Nephron progenitor cell (in vitro differentiated cells): ENCODE results near the gene NUP35.

ENCODE experiments used
- DNase-seq: peaks from one replicate; pipeline ENCODE4 v3.0.0; 2021
- H3K27ac Mint-ChIP-seq: 2 replicates; pipeline ENCODE4 v1.8.0; 2021; ENCODE audit warnings: mild to moderate bottlenecking, moderate library complexity, mixed read lengths
- H3K27me3 Mint-ChIP-seq: 2 replicates; pipeline ENCODE4 v1.8.0; 2021; ENCODE audit warnings: mild to moderate bottlenecking, low read depth, mixed read lengths; ENCODE audit not compliant: poor library complexity
- H3K36me3 Mint-ChIP-seq: 2 replicates; pipeline ENCODE4 v1.8.0; 2021; ENCODE audit warnings: low read depth, mixed read lengths
- H3K4me1 Mint-ChIP-seq: 2 replicates; pipeline ENCODE4 v1.8.0; 2021; ENCODE audit warnings: mixed read lengths
- H3K4me3 Mint-ChIP-seq: 2 replicates; pipeline ENCODE4 v1.8.0; 2021; ENCODE audit warnings: mild to moderate bottlenecking, moderate library complexity, mixed read lengths
- H3K9me3 Mint-ChIP-seq: 2 replicates; pipeline ENCODE4 v1.8.0; 2021; ENCODE audit warnings: mild to moderate bottlenecking, moderate library complexity, mixed read lengths
- TF ChIP-seq, protein P1 (sequence below): fragments of 200-600 bp; sonication (generic); IDR thresholded peaks from 2 replicates; pipeline ENCODE4 v1.5.0; 2021; ENCODE audit warnings: antibody characterized with exemption

The NUP35 gene

GRCh38 chr2:183123959-183124221 is 353 bp upstream of the NUP35 start:
- no peak for DNase-seq
- no peaks in the 10 kb centered on the region for H3K27me3 Mint-ChIP-seq
- peaks cover 27% of the 10 kb centered on the region for H3K4me1 Mint-ChIP-seq
- TF ChIP-seq, protein P1, sequence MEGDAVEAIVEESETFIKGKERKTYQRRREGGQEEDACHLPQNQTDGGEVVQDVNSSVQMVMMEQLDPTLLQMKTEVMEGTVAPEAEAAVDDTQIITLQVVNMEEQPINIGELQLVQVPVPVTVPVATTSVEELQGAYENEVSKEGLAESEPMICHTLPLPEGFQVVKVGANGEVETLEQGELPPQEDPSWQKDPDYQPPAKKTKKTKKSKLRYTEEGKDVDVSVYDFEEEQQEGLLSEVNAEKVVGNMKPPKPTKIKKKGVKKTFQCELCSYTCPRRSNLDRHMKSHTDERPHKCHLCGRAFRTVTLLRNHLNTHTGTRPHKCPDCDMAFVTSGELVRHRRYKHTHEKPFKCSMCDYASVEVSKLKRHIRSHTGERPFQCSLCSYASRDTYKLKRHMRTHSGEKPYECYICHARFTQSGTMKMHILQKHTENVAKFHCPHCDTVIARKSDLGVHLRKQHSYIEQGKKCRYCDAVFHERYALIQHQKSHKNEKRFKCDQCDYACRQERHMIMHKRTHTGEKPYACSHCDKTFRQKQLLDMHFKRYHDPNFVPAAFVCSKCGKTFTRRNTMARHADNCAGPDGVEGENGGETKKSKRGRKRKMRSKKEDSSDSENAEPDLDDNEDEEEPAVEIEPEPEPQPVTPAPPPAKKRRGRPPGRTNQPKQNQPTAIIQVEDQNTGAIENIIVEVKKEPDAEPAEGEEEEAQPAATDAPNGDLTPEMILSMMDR = no peak
- peaks cover 6% of the 10 kb centered on the region for H3K36me3 Mint-ChIP-seq
- H3K4me3 Mint-ChIP-seq = peak overlapping the region; percentile 96
- no peaks in the 10 kb centered on the region for H3K9me3 Mint-ChIP-seq
- peak overlapping the region; percentile 99 for H3K27ac Mint-ChIP-seq

DNA sequence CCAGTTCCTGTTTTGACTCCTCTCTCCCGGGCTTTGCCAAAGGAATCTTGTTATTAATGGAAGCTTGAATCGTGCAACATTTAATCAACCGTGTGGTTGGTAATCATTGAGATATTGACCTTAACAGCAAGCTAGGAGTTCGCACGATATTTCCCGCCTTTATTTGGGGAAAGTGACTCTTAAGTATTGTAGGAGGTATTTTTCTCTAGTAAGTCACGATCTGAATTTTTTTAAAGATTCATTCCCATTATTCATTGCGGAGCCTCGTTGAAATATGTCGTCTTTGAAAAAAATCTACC is 663 bp downstream of the NUP35 start:
- Mint-ChIP-seq H3K27me3 (no peaks in the 10 kb centered on the region), H3K27ac (peak overlapping the region; percentile 99), H3K4me3 (peak overlapping the region; percentile 96), H3K4me1 (peaks cover 27% of the 10 kb centered on the region), H3K36me3 (peaks cover 10% of the 10 kb centered on the region), H3K9me3 (no peaks in the 10 kb centered on the region)
- TF ChIP-seq, protein P1 = no peak
- no peak for DNase-seq

GRCh38 chr2:183125659-183126341 is 1.6 kb downstream of the NUP35 start:
- DNase-seq = no peak
- H3K4me3 Mint-ChIP-seq = peak overlapping the region; percentile 96
- no peaks in the 10 kb centered on the region for H3K9me3 Mint-ChIP-seq
- no peaks in the 10 kb centered on the region for H3K27me3 Mint-ChIP-seq
- peaks cover 10% of the 10 kb centered on the region for H3K36me3 Mint-ChIP-seq
- H3K4me1 Mint-ChIP-seq = peaks cover 27% of the 10 kb centered on the region
- TF ChIP-seq, protein P1 = no peak
- H3K27ac Mint-ChIP-seq = no peak overlapping the region

DNA sequence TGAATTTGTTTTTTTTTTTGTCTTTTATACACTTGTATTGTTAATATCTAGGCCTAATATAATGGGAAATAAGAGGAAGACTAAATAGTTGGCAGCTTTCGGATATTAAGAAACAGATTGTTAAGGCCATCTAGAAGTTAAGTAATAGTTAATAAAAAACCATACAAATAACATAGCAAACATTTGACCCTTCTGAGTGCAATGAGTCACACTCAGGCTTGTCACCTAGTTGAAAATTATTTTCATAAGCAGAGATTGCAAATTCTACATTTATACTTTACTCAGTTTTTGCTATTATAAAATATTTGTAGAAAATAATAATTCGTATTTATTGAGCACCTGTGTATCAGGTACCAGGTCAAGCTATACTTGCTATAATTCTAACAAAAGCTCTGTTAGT is 2.4 kb downstream of the NUP35 start:
- Mint-ChIP-seq H3K36me3 (peaks cover 19% of the 10 kb centered on the region), H3K27me3 (no peaks in the 10 kb centered on the region), H3K27ac (no peak overlapping the region), H3K4me3 (peak overlapping the region; percentile 96), H3K4me1 (peaks cover 27% of the 10 kb centered on the region), H3K9me3 (no peaks in the 10 kb centered on the region)
- TF ChIP-seq, protein P1 = no peak
- no peak for DNase-seq

DNA sequence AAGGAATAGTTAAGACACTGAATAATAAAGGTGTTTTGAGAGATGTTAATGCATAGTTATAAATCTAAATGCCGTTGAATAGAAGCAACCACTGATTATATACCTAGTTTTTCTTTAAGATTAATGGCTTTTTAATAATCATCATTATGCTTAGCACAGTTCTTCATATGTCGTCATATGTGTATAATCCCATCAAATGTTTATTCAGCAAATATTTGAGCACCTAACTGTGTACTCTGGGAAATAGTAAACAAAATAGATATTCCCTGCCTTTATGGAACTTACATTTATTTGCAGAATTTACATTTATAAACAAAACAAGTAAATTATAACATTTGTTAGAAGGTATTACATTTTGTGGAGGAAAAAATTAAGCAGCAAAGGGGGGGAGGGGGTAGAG is 9.8 kb downstream of the NUP35 start:
- H3K27me3 Mint-ChIP-seq = no peaks in the 10 kb centered on the region
- peaks cover 41% of the 10 kb centered on the region for H3K36me3 Mint-ChIP-seq
- TF ChIP-seq, protein P1 = no peak
- no peaks in the 10 kb centered on the region for H3K9me3 Mint-ChIP-seq
- H3K4me1 Mint-ChIP-seq = no peaks in the 10 kb centered on the region
- no peak overlapping the region for H3K27ac Mint-ChIP-seq
- H3K4me3 Mint-ChIP-seq = no peak overlapping the region
- DNase-seq = no peak

- Mint-ChIP-seq H3K9me3 (peaks cover 44% of the 10 kb centered on the region), H3K4me1 (no peaks in the 10 kb centered on the region), H3K27ac (no peak overlapping the region), H3K36me3 (peaks cover 90% of the 10 kb centered on the region), H3K4me3 (no peak overlapping the region), H3K27me3 (no peaks in the 10 kb centered on the region)
- DNase-seq = no peak
- TF ChIP-seq, protein P1 = no peak
Observed at GRCh38 chr2:183148955-183149354, 24.7 kb downstream of the NUP35 start.
